Measurements from ENCODE around the gene SRSF1.
"Not testable (repeated sequence)": the region's sequence is repeated elsewhere in the genome, so short reads cannot be mapped to it uniquely, and the experiment has no call there.

SRSF1 gene

DNA sequence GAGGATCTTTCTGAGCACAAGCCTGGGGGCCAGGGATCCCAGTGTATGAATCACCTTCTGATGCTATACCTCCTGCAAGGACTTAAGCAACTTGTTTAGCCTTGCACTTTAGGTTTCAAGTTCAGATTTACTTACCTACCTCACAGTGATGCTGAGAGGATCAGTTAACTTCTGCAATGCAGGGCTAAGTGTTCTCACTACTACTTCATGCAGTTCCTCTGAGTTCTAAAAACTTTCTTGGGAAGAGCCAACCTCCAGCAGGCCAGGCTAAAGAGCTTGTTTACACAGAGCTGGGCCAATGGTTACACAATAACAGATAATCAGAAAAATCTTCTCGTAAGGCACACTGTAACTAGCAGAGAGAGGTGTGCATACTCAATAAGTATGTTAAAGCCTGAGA lies 32.0 kb downstream of the SRSF1 start:
- Histone ChIP-seq H3K36me3 (replicated peaks; ENCODE audit: low read depth, low read length) (peaks cover 47% of the 10 kb centered on the region), H3K27ac (ENCODE audit: low read length) (no peak overlapping the region)
- TF ChIP-seq, protein P1, sequence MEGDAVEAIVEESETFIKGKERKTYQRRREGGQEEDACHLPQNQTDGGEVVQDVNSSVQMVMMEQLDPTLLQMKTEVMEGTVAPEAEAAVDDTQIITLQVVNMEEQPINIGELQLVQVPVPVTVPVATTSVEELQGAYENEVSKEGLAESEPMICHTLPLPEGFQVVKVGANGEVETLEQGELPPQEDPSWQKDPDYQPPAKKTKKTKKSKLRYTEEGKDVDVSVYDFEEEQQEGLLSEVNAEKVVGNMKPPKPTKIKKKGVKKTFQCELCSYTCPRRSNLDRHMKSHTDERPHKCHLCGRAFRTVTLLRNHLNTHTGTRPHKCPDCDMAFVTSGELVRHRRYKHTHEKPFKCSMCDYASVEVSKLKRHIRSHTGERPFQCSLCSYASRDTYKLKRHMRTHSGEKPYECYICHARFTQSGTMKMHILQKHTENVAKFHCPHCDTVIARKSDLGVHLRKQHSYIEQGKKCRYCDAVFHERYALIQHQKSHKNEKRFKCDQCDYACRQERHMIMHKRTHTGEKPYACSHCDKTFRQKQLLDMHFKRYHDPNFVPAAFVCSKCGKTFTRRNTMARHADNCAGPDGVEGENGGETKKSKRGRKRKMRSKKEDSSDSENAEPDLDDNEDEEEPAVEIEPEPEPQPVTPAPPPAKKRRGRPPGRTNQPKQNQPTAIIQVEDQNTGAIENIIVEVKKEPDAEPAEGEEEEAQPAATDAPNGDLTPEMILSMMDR (IDR thresholded peaks at IDR 0.05; ENCODE audit: low read depth, low read length), result no peak
- TF ChIP-seq EZH2phosphoT487 (IDR thresholded peaks at IDR 0.05; ENCODE audit: low read depth), result no peak

DNA sequence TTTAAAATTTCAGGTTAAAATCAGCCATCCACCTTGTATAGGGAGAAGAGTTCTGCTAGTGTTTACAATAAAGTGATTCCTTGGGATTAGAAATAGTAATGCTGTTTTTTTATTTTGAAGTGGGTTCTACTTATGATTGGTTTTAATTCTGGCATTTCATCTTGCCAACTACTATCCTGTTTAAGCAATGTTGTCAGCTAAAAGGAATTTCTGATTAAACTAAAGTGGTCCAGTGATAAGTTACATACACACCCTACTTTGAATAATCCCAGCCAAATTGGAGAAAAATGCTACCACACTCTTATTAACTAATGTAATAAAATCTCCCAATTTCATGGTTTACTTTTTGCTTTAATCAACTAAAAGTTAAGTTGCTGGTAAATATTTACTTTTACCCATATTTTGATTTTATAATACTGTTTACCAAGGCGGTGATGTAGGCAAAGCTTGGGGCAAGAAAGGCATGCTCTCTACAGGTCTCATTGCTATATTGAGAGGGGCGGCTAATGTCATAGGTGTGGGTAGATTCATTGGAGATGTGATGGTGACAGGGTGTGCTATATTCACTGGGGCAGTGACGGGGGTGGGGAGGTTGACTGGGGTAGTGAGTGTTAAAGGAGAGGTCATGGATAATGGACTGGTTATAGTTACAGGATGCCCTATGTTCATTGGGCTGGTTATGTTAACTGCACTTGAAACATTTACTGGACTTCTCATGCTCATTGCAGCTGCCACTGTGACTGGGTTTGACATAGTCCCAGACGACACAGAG lies 32.8 kb downstream of the SRSF1 start:
- not testable (repeated sequence) for H3K4me3 ChIP-seq (ENCODE audit: low read length); H3K9ac ChIP-seq (ENCODE audit: low read length); H3K4me1 ChIP-seq (ENCODE audit: low read length); H3K4me2 ChIP-seq (ENCODE audit: low read length); H3K27me3 ChIP-seq (ENCODE audit: low read depth, low read length); H2AFZ ChIP-seq (ENCODE audit: low read depth, low read length); H3K27ac ChIP-seq (ENCODE audit: low read length); H3K79me2 ChIP-seq (ENCODE audit: low read length); H4K20me1 ChIP-seq (ENCODE audit: insufficient read depth, low read length); H3K9me3 ChIP-seq (ENCODE audit: insufficient read depth, low read length)
- peaks cover 44% of the 10 kb centered on the region for H3K36me3 ChIP-seq (replicated peaks; ENCODE audit: low read depth, low read length)

More for the DNA sequence above, 32.0 kb downstream of the SRSF1 start:
- Histone ChIP-seq H3K4me3 (ENCODE audit: low read length) (no peak overlapping the region), H3K79me2 (ENCODE audit: low read length) (no peaks in the 10 kb centered on the region), H3K9me3 (ENCODE audit: insufficient read depth, low read length) (no peaks in the 10 kb centered on the region), H4K20me1 (ENCODE audit: insufficient read depth, low read length) (0 out of 2 replicates have a peak, but pooled peaks cover 5% of the 10 kb centered on the region), H2AFZ (ENCODE audit: low read depth, low read length) (no peak overlapping the region), H3K4me2 (ENCODE audit: low read length) (no peak overlapping the region), H3K27me3 (ENCODE audit: low read depth, low read length) (no peaks in the 10 kb centered on the region), H3K9ac (ENCODE audit: low read length) (no peak overlapping the region), H3K4me1 (ENCODE audit: low read length) (no peaks in the 10 kb centered on the region)

DNA sequence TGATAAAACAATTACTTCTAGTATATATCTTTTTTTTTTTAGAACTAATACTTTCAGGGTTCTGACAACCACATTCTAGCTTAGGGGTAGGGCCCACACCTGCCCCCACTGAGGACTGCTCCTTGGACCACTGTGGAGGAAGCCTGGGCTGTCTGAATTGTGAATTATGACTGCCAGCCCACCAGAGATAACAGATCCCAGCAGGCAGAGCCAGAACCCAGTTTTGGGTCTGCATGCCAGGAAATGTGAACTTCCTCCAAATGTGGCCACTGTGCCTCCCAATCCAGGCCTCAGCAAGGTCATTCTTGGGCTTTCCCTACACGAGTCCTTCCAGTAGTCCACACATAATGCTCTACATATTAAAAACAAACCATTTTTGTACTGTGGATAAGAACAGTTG lies 34.9 kb downstream of the SRSF1 start:
- no peak overlapping the region for H3K27ac ChIP-seq (ENCODE audit: low read length)
- H2AFZ ChIP-seq (ENCODE audit: low read depth, low read length), result no peak overlapping the region
- H3K4me3 ChIP-seq (ENCODE audit: low read length), result no peak overlapping the region
- TF ChIP-seq EZH2phosphoT487 (IDR thresholded peaks at IDR 0.05; ENCODE audit: low read depth), result no peak
- TF ChIP-seq, protein P1 (IDR thresholded peaks at IDR 0.05; ENCODE audit: low read depth, low read length), result no peak
- peaks cover 29% of the 10 kb centered on the region for H3K36me3 ChIP-seq (replicated peaks; ENCODE audit: low read depth, low read length)
- H3K27me3 ChIP-seq (ENCODE audit: low read depth, low read length), result peaks cover 4% of the 10 kb centered on the region; the same call in 1 of the 2 replicates
- H4K20me1 ChIP-seq (ENCODE audit: insufficient read depth, low read length), result 0 out of 2 replicates have a peak, but pooled peaks cover 5% of the 10 kb centered on the region
- no peaks in the 10 kb centered on the region for H3K79me2 ChIP-seq (ENCODE audit: low read length)
- H3K4me1 ChIP-seq (ENCODE audit: low read length), result no peaks in the 10 kb centered on the region
- no peaks in the 10 kb centered on the region for H3K9me3 ChIP-seq (ENCODE audit: insufficient read depth, low read length)
- no peak overlapping the region for H3K9ac ChIP-seq (ENCODE audit: low read length)
- no peak overlapping the region for H3K4me2 ChIP-seq (ENCODE audit: low read length)

DNA sequence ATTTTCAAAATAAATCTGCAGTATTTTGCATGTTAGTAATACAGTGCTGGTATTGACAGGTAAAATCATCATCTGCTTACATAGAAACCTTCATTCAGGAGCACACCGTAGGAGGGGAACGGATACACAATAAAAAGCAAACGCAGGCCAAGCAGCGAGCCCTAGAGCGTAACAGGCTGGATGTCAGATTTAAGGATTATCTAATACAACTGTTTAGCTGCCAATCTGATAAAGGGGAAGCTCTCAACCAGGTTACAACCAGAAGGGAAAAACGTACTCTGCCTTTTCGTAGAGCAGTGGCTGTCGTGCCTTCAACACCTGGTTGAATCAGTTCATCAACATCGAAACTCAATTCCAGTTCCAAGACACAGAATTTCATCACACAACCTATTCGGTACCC lies 35.5 kb downstream of the SRSF1 start:
- no peaks in the 10 kb centered on the region for H3K79me2 ChIP-seq (ENCODE audit: low read length)
- no peak overlapping the region for H3K27ac ChIP-seq (ENCODE audit: low read length)
- H3K4me2 ChIP-seq (ENCODE audit: low read length), result no peak overlapping the region
- no peak overlapping the region for H3K4me3 ChIP-seq (ENCODE audit: low read length)
- H3K4me1 ChIP-seq (ENCODE audit: low read length), result no peaks in the 10 kb centered on the region
- H3K9ac ChIP-seq (ENCODE audit: low read length), result no peak overlapping the region
- peaks cover 4% of the 10 kb centered on the region; the same call in 1 of the 2 replicates for H3K27me3 ChIP-seq (ENCODE audit: low read depth, low read length)
- H3K9me3 ChIP-seq (ENCODE audit: insufficient read depth, low read length), result no peaks in the 10 kb centered on the region
- H3K36me3 ChIP-seq (replicated peaks; ENCODE audit: low read depth, low read length), result peaks cover 24% of the 10 kb centered on the region
- 0 out of 2 replicates have a peak, but pooled peaks cover 5% of the 10 kb centered on the region for H4K20me1 ChIP-seq (ENCODE audit: insufficient read depth, low read length)
- TF ChIP-seq, protein P1 (IDR thresholded peaks at IDR 0.05; ENCODE audit: low read depth, low read length), result no peak
- TF ChIP-seq EZH2phosphoT487 (IDR thresholded peaks at IDR 0.05; ENCODE audit: low read depth), result no peak
- H2AFZ ChIP-seq (ENCODE audit: low read depth, low read length), result no peak overlapping the region
